GM12878 (cell line): ENCODE data around the gene IGFBP6. TPM values are rescaled to one million over a fixed set of nuclear protein-coding genes. Genes with fewer than 3 reads are reported as not detected.

ENCODE experiments used
- BCL11A ChIP-seq: IDR thresholded peaks from 2 replicates; pipeline ENCODE4 v1.6.1; 2011; ENCODE audit warnings: low read depth, low read length
- BHLHE40 ChIP-seq, 2 experiments: fragments of 450-650 bp in 1 of 2; IDR thresholded peaks; 2 replicates each; pipeline ENCODE4 v1.6.1; 2011 to 2017; ENCODE audit warnings: low read depth in 2 of 2, borderline replicate concordance in 1 of 2, improper control_type of control experiment in 1 of 2, low read length in 1 of 2, mild to moderate bottlenecking in 1 of 2
- CREB1 ChIP-seq: IDR thresholded peaks from 2 replicates; pipeline ENCODE4 v1.6.1; 2012; ENCODE audit warnings: low read depth, mild to moderate bottlenecking, inconsistent platforms
- CTCF ChIP-seq, 3 experiments: IDR thresholded peaks in 2 of 3; conservative IDR thresholded peaks in 1 of 3; 2 replicates each; pipeline ENCODE4 v1.5.1; 2011; ENCODE audit warnings: low read depth in 3 of 3, low read length in 3 of 3, mild to moderate bottlenecking in 3 of 3, control low read depth in 2 of 3, moderate library complexity in 2 of 3, inconsistent platforms in 1 of 3, mixed read lengths in 1 of 3; ENCODE audit not compliant: control insufficient read depth in 2 of 3, insufficient read depth in 1 of 3; ENCODE audit errors: extremely low read depth in 1 of 3
- DPF2 ChIP-seq: fragments of 450-650 bp; IDR thresholded peaks from 2 replicates; pipeline ENCODE4 v1.6.1; 2017; ENCODE audit warnings: mild to moderate bottlenecking
- ETV6 ChIP-seq, 2 experiments: fragments of 450-650 bp in 1 of 2; IDR thresholded peaks in 1 of 2; conservative IDR thresholded peaks in 1 of 2; 2 replicates each; pipeline ENCODE4 v1.6.1; 2014; ENCODE audit warnings: antibody characterized with exemption in 1 of 2, borderline replicate concordance in 1 of 2, low read depth in 1 of 2, mild to moderate bottlenecking in 1 of 2, moderate library complexity in 1 of 2
- FOS ChIP-seq: IDR thresholded peaks from 3 replicates; pipeline ENCODE4 v1.6.1; 2011; ENCODE audit warnings: borderline replicate concordance; ENCODE audit not compliant: insufficient read length; ENCODE audit errors: extremely low read depth
- HDGF ChIP-seq: fragments of 450-650 bp; IDR thresholded peaks from 2 replicates; pipeline ENCODE4 v1.6.1; 2016; ENCODE audit warnings: antibody characterized with exemption
- IKZF1 ChIP-seq: fragments of 450-650 bp; conservative IDR thresholded peaks from 2 replicates; pipeline ENCODE4 v1.6.1; 2017; ENCODE audit warnings: antibody characterized with exemption, mild to moderate bottlenecking
- IRF3 ChIP-seq: fragments of 450-650 bp; IDR thresholded peaks from 2 replicates; pipeline ENCODE4 v1.6.1; 2014; ENCODE audit warnings: mild to moderate bottlenecking
- JUNB ChIP-seq: IDR thresholded peaks from 2 replicates; pipeline ENCODE4 v1.6.1; 2016; ENCODE audit warnings: antibody characterized with exemption, mild to moderate bottlenecking
- MAX ChIP-seq: IDR thresholded peaks from 2 replicates; pipeline ENCODE4 v1.6.1; 2012; ENCODE audit warnings: low read depth, low read length, improper control_type of control experiment
- MLLT1 ChIP-seq: fragments of 450-650 bp; IDR thresholded peaks from 2 replicates; pipeline ENCODE4 v1.6.1; 2016; ENCODE audit warnings: mild to moderate bottlenecking
- NFYB ChIP-seq: IDR thresholded peaks from 2 replicates; pipeline ENCODE4 v1.6.1; 2011; ENCODE audit warnings: low read depth, mild to moderate bottlenecking, low read length, improper control_type of control experiment, moderate library complexity; ENCODE audit not compliant: insufficient read depth
- PAX5 ChIP-seq: IDR thresholded peaks from 2 replicates; pipeline ENCODE4 v1.6.1; 2011; ENCODE audit warnings: low read depth, low read length, borderline replicate concordance
- POLR2AphosphoS2 ChIP-seq: IDR thresholded peaks from 2 replicates; pipeline ENCODE4 v1.6.1; 2011; ENCODE audit warnings: low read depth, mild to moderate bottlenecking, low read length, improper control_type of control experiment, moderate library complexity
- SIN3A ChIP-seq: IDR thresholded peaks from 2 replicates; pipeline ENCODE4 v1.6.1; 2012; ENCODE audit warnings: low read depth, low read length, improper control_type of control experiment
- TCF12 ChIP-seq: IDR thresholded peaks from 2 replicates; pipeline ENCODE4 v1.6.1; 2011; ENCODE audit warnings: low read depth, mild to moderate bottlenecking, low read length
- ZNF217 ChIP-seq: fragments of 450-650 bp; IDR thresholded peaks from 2 replicates; pipeline ENCODE4 v1.6.1; 2017; ENCODE audit warnings: antibody characterized with exemption, mild to moderate bottlenecking
- ZNF592 ChIP-seq: fragments of 450-650 bp; IDR thresholded peaks from 2 replicates; pipeline ENCODE4 v1.6.1; 2017; ENCODE audit warnings: mild to moderate bottlenecking, moderate library complexity
- polyA plus RNA-seq, 11 experiments: library from polyadenylated mRNA; depleted of rRNA in 4 of 11; unstranded in 6 of 11; stranded (reverse) in 5 of 11; fragments of >200 nt; fragmentation: Nextera tagmentation in 4 of 11; fragmentation: Illumina TruSeq in 1 of 11; extraction: Ambion mirVana in 4 of 11; extraction: Trizol in 1 of 11; gene quantifications; 1 replicate in 1 of 11; 2 replicates in 10 of 11; pipeline versions ENCODE4 v1.2.1 to v1.2.3, GENCODE V29; 2011 to 2016; ENCODE audit warnings: inconsistent platforms in 2 of 11, missing spikeins in 2 of 11, low read depth in 1 of 11
- total RNA-seq, 4 experiments: library from RNA; depleted of rRNA in 3 of 4; stranded (reverse); fragments of >200 nt in 3 of 4; fragmentation: Illumina TruSeq in 1 of 4; extraction: Trizol in 1 of 4; gene quantifications; 2 replicates each; pipeline versions ENCODE4 v1.2.1 to v1.2.3, GENCODE V29; 2013 to 2021

IGFBP6 gene
- total and polyA plus RNA-seq, 10 of the 15 experiments (the other 5 are each of a cell fraction or from before 2014, with no cell fraction given), result 0.09 to 0.87 (median 0.56) TPM; not detected in 3

GRCh38 chr12:53054112-53054878 lies 43.2 kb upstream of the IGFBP6 start (continued):
- TF ChIP-seq IRF3, result no peak
- TF ChIP-seq PAX5, result 0 out of 2 replicates have a peak, but pooled peaks have one; percentile 11
- no peak for TF ChIP-seq BCL11A
- TF ChIP-seq ETV6 (conservative IDR thresholded peaks at IDR 0.05 in 1 of 2, IDR thresholded peaks at IDR 0.05 in 1 of 2; ENCODE audit: borderline replicate concordance in 1 of 2, low read depth in 1 of 2), result no peak
- 0 out of 2 replicates have a peak, but pooled peaks have one; percentile 72 for TF ChIP-seq HDGF
- TF ChIP-seq CTCF (IDR thresholded peaks at IDR 0.05 in 2 of 3, conservative IDR thresholded peaks at IDR 0.05 in 1 of 3; ENCODE audit: control insufficient read depth in 2 of 3, extremely low read depth in 1 of 3, insufficient read depth in 1 of 3, low read depth in 3 of 3, low read length in 3 of 3), result peak in 1 of 3 experiments; percentile 4; a peak in 1 of 6 replicates
- no peak for TF ChIP-seq DPF2
- TF ChIP-seq CREB1, result peak; percentile 83
- 0 out of 2 replicates have a peak, but pooled peaks have one; percentile 19 for TF ChIP-seq IKZF1
- no peak for TF ChIP-seq JUNB
- 0 out of 4 replicates have a peak, but pooled peaks of 1 of the 2 experiments have one; percentile 3 for TF ChIP-seq BHLHE40 (IDR thresholded peaks at IDR 0.05; ENCODE audit: borderline replicate concordance in 1 of 2, low read depth in 2 of 2, low read length in 1 of 2)
- 0 out of 2 replicates have a peak, but pooled peaks have one; percentile 41 for TF ChIP-seq MLLT1
- TF ChIP-seq POLR2AphosphoS2, result no peak
- 0 out of 2 replicates have a peak, but pooled peaks have one; percentile 19 for TF ChIP-seq SIN3A
- peak; percentile 39; the same call in 1 of the 2 replicates for TF ChIP-seq NFYB
- 0 out of 2 replicates have a peak, but pooled peaks have one; percentile 18 for TF ChIP-seq MAX
- no peak for TF ChIP-seq FOS
- TF ChIP-seq ZNF217, result no peak
- no peak for TF ChIP-seq ZNF592
- 0 out of 2 replicates have a peak, but pooled peaks have one; percentile 2 for TF ChIP-seq TCF12
